NT2/D1 (cell line): ENCODE results near the gene PTPRN2.

Experiments used
- DNase-seq: peaks from one replicate; pipeline ENCODE4 v3.0.0-alpha.2; 2011; ENCODE audit warnings: low read depth, low spot score
- H3K27me3 ChIP-seq: 2 replicates; pipeline ENCODE4 v1.6.0; 2011; ENCODE audit warnings: mild to moderate bottlenecking; ENCODE audit not compliant: insufficient read length, insufficient read depth
- H3K36me3 ChIP-seq: 2 replicates; pipeline ENCODE4 v1.6.1; 2011; ENCODE audit warnings: mild to moderate bottlenecking, low read length, mixed read lengths; ENCODE audit not compliant: insufficient read depth, insufficient read length
- H3K4me1 ChIP-seq: 2 replicates; pipeline ENCODE4 v1.5.1; 2011; ENCODE audit not compliant: insufficient read depth, insufficient read length
- H3K4me3 ChIP-seq: 2 replicates; pipeline ENCODE4 v1.5.1; 2011; ENCODE audit warnings: low read depth; ENCODE audit not compliant: insufficient read length
- H3K9ac ChIP-seq: 2 replicates; pipeline ENCODE4 v1.6.0; 2011; ENCODE audit warnings: low read depth; ENCODE audit not compliant: insufficient read length
- H3K9me3 ChIP-seq: 2 replicates; pipeline ENCODE4 v1.5.1; 2011; ENCODE audit warnings: mild to moderate bottlenecking, low read length; ENCODE audit not compliant: insufficient read depth
- SUZ12 ChIP-seq: IDR thresholded peaks from 2 replicates; pipeline ENCODE4 v1.6.1; 2011; ENCODE audit not compliant: insufficient read length, insufficient read depth; ENCODE audit errors: extremely low read depth
- YY1 ChIP-seq: IDR thresholded peaks from 2 replicates; pipeline ENCODE4 v1.6.1; 2011; ENCODE audit not compliant: insufficient read length, insufficient read depth
- ZNF274 ChIP-seq: IDR thresholded peaks from 2 replicates; pipeline ENCODE4 v1.6.1; 2011; ENCODE audit warnings: mild to moderate bottlenecking, low read depth, low read length

The PTPRN2 gene

GRCh38 chr7:158549616-158550393 is 37.8 kb downstream of the PTPRN2 start:
- no peak for DNase-seq
- TF ChIP-seq YY1 (no peak), ZNF274 (no peak), SUZ12 (no peak)
- Histone ChIP-seq H3K27me3 (no peaks in the 10 kb centered on the region), H3K36me3 (no peaks in the 10 kb centered on the region), H3K9ac (no peak overlapping the region), H3K4me1 (peaks cover 9% of the 10 kb centered on the region), H3K9me3 (no peaks in the 10 kb centered on the region), H3K4me3 (no peak overlapping the region)

- no peak for TF ChIP-seq SUZ12
- TF ChIP-seq ZNF274 = no peak
- TF ChIP-seq YY1 = no peak
- no peaks in the 10 kb centered on the region for H3K27me3 ChIP-seq
- H3K9ac ChIP-seq = no peak overlapping the region
- no peaks in the 10 kb centered on the region for H3K9me3 ChIP-seq
- DNase-seq = no peak
- H3K36me3 ChIP-seq = no peaks in the 10 kb centered on the region
- no peak overlapping the region for H3K4me3 ChIP-seq
- peaks cover 9% of the 10 kb centered on the region for H3K4me1 ChIP-seq
Measured at GRCh38 chr7:158549176-158549615, 38.4 kb downstream of the PTPRN2 start.

- Histone ChIP-seq H3K27me3 (no peaks in the 10 kb centered on the region), H3K4me3 (no peak overlapping the region), H3K9me3 (no peaks in the 10 kb centered on the region), H3K4me1 (peaks cover 9% of the 10 kb centered on the region), H3K9ac (no peak overlapping the region), H3K36me3 (no peaks in the 10 kb centered on the region)
- no peak for TF ChIP-seq YY1
- TF ChIP-seq ZNF274 = no peak
- no peak for TF ChIP-seq SUZ12
- no peak for DNase-seq
Measured at GRCh38 chr7:158548726-158549125, 38.9 kb downstream of the PTPRN2 start.

DNA sequence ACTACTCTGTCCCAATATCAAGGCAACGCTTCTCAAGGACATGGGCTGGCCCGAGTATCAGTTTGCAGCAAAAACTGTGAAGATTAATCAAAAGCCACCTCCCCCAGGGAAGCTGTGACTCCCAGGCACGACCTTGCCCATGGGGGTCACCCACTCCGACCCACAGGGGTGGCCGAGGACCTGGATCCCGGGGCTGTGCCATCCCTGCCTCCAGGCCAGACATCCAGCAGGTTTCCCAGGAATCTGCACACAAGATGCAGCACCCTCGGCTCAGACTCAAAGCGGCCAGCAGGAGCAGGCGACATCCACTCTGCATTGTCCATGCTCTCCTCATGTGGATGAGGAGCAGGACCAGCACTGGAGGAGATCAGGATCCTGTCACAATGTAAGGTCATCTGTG is 39.8 kb downstream of the PTPRN2 start:
- no peaks in the 10 kb centered on the region for H3K36me3 ChIP-seq
- DNase-seq = no peak
- H3K4me1 ChIP-seq = peaks cover 9% of the 10 kb centered on the region
- no peak overlapping the region for H3K9ac ChIP-seq
- no peak for TF ChIP-seq YY1
- no peak for TF ChIP-seq SUZ12
- TF ChIP-seq ZNF274 = no peak
- no peak overlapping the region for H3K4me3 ChIP-seq
- no peaks in the 10 kb centered on the region for H3K27me3 ChIP-seq
- no peaks in the 10 kb centered on the region for H3K9me3 ChIP-seq

DNA sequence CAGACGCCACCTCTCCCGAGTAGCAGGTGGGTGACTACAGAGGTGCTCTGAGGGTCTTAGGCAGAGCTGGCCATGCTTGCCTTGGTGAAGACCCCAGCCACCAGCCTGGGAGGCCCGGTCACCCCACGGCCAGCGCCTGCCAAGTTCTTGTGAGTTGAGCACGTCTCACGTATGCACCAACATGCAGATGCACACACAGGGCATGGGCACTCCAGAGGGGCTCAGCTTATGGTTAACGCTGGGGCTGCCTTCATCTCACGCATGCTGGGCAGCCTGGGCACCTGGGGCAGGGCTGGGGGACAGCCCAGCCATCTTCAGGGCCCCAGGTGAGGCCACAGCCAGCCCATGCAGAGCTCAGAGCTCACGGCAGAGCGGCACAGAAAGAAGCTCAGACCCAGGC is 41.0 kb downstream of the PTPRN2 start:
- DNase-seq = no peak
- H3K27me3 ChIP-seq = no peaks in the 10 kb centered on the region

GRCh38 chr7:158546214-158546613 is 41.4 kb downstream of the PTPRN2 start:
- H3K9me3 ChIP-seq = no peaks in the 10 kb centered on the region
- no peak for DNase-seq
- no peak overlapping the region for H3K9ac ChIP-seq
- no peak for TF ChIP-seq YY1
- no peak for TF ChIP-seq SUZ12
- TF ChIP-seq ZNF274 = no peak
- H3K36me3 ChIP-seq = no peaks in the 10 kb centered on the region
- H3K27me3 ChIP-seq = no peaks in the 10 kb centered on the region
- peaks cover 9% of the 10 kb centered on the region for H3K4me1 ChIP-seq
- H3K4me3 ChIP-seq = no peak overlapping the region

More for the DNA sequence above, 41.0 kb downstream of the PTPRN2 start:
- Histone ChIP-seq H3K9ac (no peak overlapping the region), H3K4me1 (peaks cover 9% of the 10 kb centered on the region), H3K36me3 (no peaks in the 10 kb centered on the region), H3K4me3 (no peak overlapping the region), H3K9me3 (no peaks in the 10 kb centered on the region)
- TF ChIP-seq ZNF274 (no peak), YY1 (no peak), SUZ12 (no peak)

GRCh38 chr7:158544708-158545107 is 42.9 kb downstream of the PTPRN2 start:
- Histone ChIP-seq H3K4me1 (no peaks in the 10 kb centered on the region), H3K4me3 (no peak overlapping the region), H3K27me3 (no peaks in the 10 kb centered on the region), H3K9ac (no peak overlapping the region), H3K36me3 (no peaks in the 10 kb centered on the region), H3K9me3 (no peaks in the 10 kb centered on the region)
- DNase-seq = no peak
- no peak for TF ChIP-seq SUZ12
- TF ChIP-seq ZNF274 = no peak
- no peak for TF ChIP-seq YY1

GRCh38 chr7:158543840-158544239 is 43.8 kb downstream of the PTPRN2 start:
- DNase-seq = no peak
- no peak overlapping the region for H3K9ac ChIP-seq
- no peaks in the 10 kb centered on the region for H3K27me3 ChIP-seq
- H3K4me3 ChIP-seq = no peak overlapping the region
- H3K9me3 ChIP-seq = no peaks in the 10 kb centered on the region
- no peaks in the 10 kb centered on the region for H3K4me1 ChIP-seq
- TF ChIP-seq SUZ12 = no peak
- no peak for TF ChIP-seq ZNF274
- TF ChIP-seq YY1 = no peak
- H3K36me3 ChIP-seq = no peaks in the 10 kb centered on the region
